WTC11 (cell line): Measurements from ENCODE around the gene GPR18. TPM values are rescaled to one million over a fixed set of nuclear protein-coding genes. Genes with fewer than 3 reads are reported as not detected.

Experiments
- ATAC-seq: fragments of 200-7000 bp; cut with Tn5 transposase; 2 replicates; pipeline ENCODE4 v1.10.0; 2021; ENCODE audit warnings: mild to moderate bottlenecking, moderate library complexity
- CTCF ChIA-PET: fragments of 300-600 bp; sonication (Branson Sonifier 250); formaldehyde crosslinking; loops from one replicate; lab custom pipeline; 2021; ENCODE audit warnings: antibody characterized with exemption; lab: Charles Lee
- POLR2A ChIA-PET: fragments of 350-600 bp; sonication (Branson Sonifier 250); formaldehyde crosslinking; loops from one replicate; lab custom pipeline; 2021; ENCODE audit warnings: antibody characterized with exemption; lab: Charles Lee
- DNase-seq: peaks from one replicate; pipeline ENCODE4 v3.0.0; 2021; ENCODE audit warnings: low spot score
- H3K27ac Mint-ChIP-seq: 2 replicates; pipeline ENCODE4 v1.8.0; 2021; ENCODE audit warnings: mixed read lengths
- H3K27me3 Mint-ChIP-seq: 2 replicates; pipeline ENCODE4 v1.8.0; 2021; ENCODE audit warnings: low read depth, mild to moderate bottlenecking, moderate library complexity, mixed read lengths
- H3K36me3 Mint-ChIP-seq: 2 replicates; pipeline ENCODE4 v1.8.0; 2021; ENCODE audit warnings: mixed read lengths
- H3K4me1 Mint-ChIP-seq: 2 replicates; pipeline ENCODE4 v1.8.0; 2022; ENCODE audit warnings: mixed read lengths
- H3K4me3 Mint-ChIP-seq: 2 replicates; pipeline ENCODE4 v1.8.0; 2021; ENCODE audit warnings: mild to moderate bottlenecking, moderate library complexity, mixed read lengths
- H3K9me3 Mint-ChIP-seq: 2 replicates; pipeline ENCODE4 v1.8.0; 2021; ENCODE audit warnings: mixed read lengths
- ATF1 ChIP-seq: sonication (generic); formaldehyde crosslinking; IDR thresholded peaks from 2 replicates; pipeline ENCODE4 v1.8.1; 2023; ENCODE audit warnings: mild to moderate bottlenecking, moderate library complexity, missing genetic modification reagents
- ATF2 ChIP-seq: sonication (generic); formaldehyde crosslinking; IDR thresholded peaks from 2 replicates; pipeline ENCODE4 v1.8.1; 2022; ENCODE audit warnings: low read depth, missing genetic modification reagents, borderline replicate concordance
- CBFB ChIP-seq: sonication (generic); formaldehyde crosslinking; IDR thresholded peaks from 2 replicates; pipeline ENCODE4 v1.8.1; 2022; ENCODE audit warnings: mild to moderate bottlenecking, low read depth, missing genetic modification reagents
- CREM ChIP-seq: sonication (generic); formaldehyde crosslinking; IDR thresholded peaks from 2 replicates; pipeline ENCODE4 v1.8.1; 2022; ENCODE audit warnings: mild to moderate bottlenecking, missing genetic modification reagents, moderate library complexity
- E2F1 ChIP-seq: sonication (generic); formaldehyde crosslinking; IDR thresholded peaks from 2 replicates; pipeline ENCODE4 v1.8.0; 2022; ENCODE audit warnings: mild to moderate bottlenecking, missing genetic modification reagents
- EMX1 ChIP-seq: fragments of 250-450 bp; sonication (Bioruptor Pico); IDR thresholded peaks from 2 replicates; pipeline ENCODE4 v1.8.0; 2021; ENCODE audit warnings: mild to moderate bottlenecking
- FOXP1 ChIP-seq: sonication (generic); formaldehyde crosslinking; IDR thresholded peaks from 2 replicates; pipeline ENCODE4 v1.8.0; 2022; ENCODE audit warnings: missing genetic modification reagents, mild to moderate bottlenecking, moderate library complexity, borderline replicate concordance
- HMGA2 ChIP-seq: fragments of 250-450 bp; sonication (Bioruptor Pico); IDR thresholded peaks from 2 replicates; pipeline ENCODE4 v1.4.0; 2021; ENCODE audit warnings: mild to moderate bottlenecking, moderate library complexity
- IRF1 ChIP-seq: sonication (generic); formaldehyde crosslinking; IDR thresholded peaks from 2 replicates; pipeline ENCODE4 v1.8.0; 2023; ENCODE audit warnings: missing genetic modification reagents
- IRF2 ChIP-seq: sonication (generic); formaldehyde crosslinking; IDR thresholded peaks from 2 replicates; pipeline ENCODE4 v1.8.0; 2022; ENCODE audit warnings: low read depth, missing genetic modification reagents, borderline replicate concordance
- MAX ChIP-seq: sonication (generic); formaldehyde crosslinking; IDR thresholded peaks from 2 replicates; pipeline ENCODE4 v1.8.0; 2022; ENCODE audit warnings: mild to moderate bottlenecking, missing genetic modification reagents
- MXD4 ChIP-seq: fragments of 250-450 bp; sonication (Bioruptor Pico); IDR thresholded peaks from 2 replicates; pipeline ENCODE4 v1.8.0; 2021; ENCODE audit warnings: mild to moderate bottlenecking, moderate library complexity, borderline replicate concordance
- MYBL2 ChIP-seq: sonication (generic); formaldehyde crosslinking; IDR thresholded peaks from 2 replicates; pipeline ENCODE4 v1.8.1; 2023; ENCODE audit warnings: mild to moderate bottlenecking, moderate library complexity, missing genetic modification reagents
- NFYB ChIP-seq: sonication (generic); formaldehyde crosslinking; conservative IDR thresholded peaks from 2 replicates; pipeline ENCODE4 v1.8.0; 2022; ENCODE audit warnings: low read depth, missing genetic modification reagents
- OVOL2 ChIP-seq: fragments of 250-450 bp; sonication (Bioruptor Pico); IDR thresholded peaks from 2 replicates; pipeline ENCODE4 v1.9.0; 2021; ENCODE audit warnings: mild to moderate bottlenecking, borderline replicate concordance
- RORB ChIP-seq: fragments of 250-450 bp; sonication (Bioruptor Pico); IDR thresholded peaks from 2 replicates; pipeline ENCODE4 v1.9.0; 2021; ENCODE audit warnings: mild to moderate bottlenecking
- SMAD4 ChIP-seq: sonication (generic); formaldehyde crosslinking; IDR thresholded peaks from 2 replicates; pipeline ENCODE4 v1.8.0; 2022; ENCODE audit warnings: mild to moderate bottlenecking, missing genetic modification reagents
- ZNF138 ChIP-seq: sonication (generic); formaldehyde crosslinking; conservative IDR thresholded peaks from 2 replicates; pipeline ENCODE4 v1.8.1; 2022; ENCODE audit warnings: mild to moderate bottlenecking, moderate library complexity, missing genetic modification reagents
- ZNF263 ChIP-seq: sonication (generic); formaldehyde crosslinking; IDR thresholded peaks from 2 replicates; pipeline ENCODE4 v1.8.1; 2022; ENCODE audit warnings: low read depth, mild to moderate bottlenecking, moderate library complexity, missing genetic modification reagents
- ZNF532 ChIP-seq: fragments of 250-450 bp; sonication (Bioruptor Pico); IDR thresholded peaks from 2 replicates; pipeline ENCODE4 v1.9.0; 2021; ENCODE audit warnings: mild to moderate bottlenecking, borderline replicate concordance
- total RNA-seq: library from RNA; stranded (reverse); gene quantifications from 3 replicates; pipeline ENCODE4 v1.2.3, GENCODE V29; 2021

The GPR18 gene
- total RNA-seq, 1 experiment from 2014 or later, result 0.09 TPM

- H3K36me3 Mint-ChIP-seq, result peaks cover 50% of the 10 kb centered on the region
- POLR2A ChIA-PET, result no interaction called here
- DNase-seq (no peak), ATAC-seq (no peak)
- H3K9me3 Mint-ChIP-seq, result peaks cover 15% of the 10 kb centered on the region
- TF ChIP-seq IRF2 (CRISPR knock-in tag) (no peak), NFYB (CRISPR knock-in tag) (no peak), ATF1 (CRISPR knock-in tag) (no peak), FOXP1 (CRISPR knock-in tag) (no peak), IRF1 (CRISPR knock-in tag) (no peak), HMGA2 (CRISPR knock-in tag) (no peak), ZNF138 (CRISPR knock-in tag) (no peak), MXD4 (no peak), CREM (CRISPR knock-in tag) (no peak), E2F1 (no peak), SMAD4 (CRISPR knock-in tag) (no peak), MAX (CRISPR knock-in tag) (no peak), MYBL2 (CRISPR knock-in tag) (no peak), ATF2 (CRISPR knock-in tag) (no peak), RORB (CRISPR knock-in tag) (no peak), CBFB (CRISPR knock-in tag) (no peak), OVOL2 (CRISPR knock-in tag) (no peak), EMX1 (no peak), ZNF263 (CRISPR knock-in tag) (no peak), ZNF532 (CRISPR knock-in tag) (no peak)
- CTCF ChIA-PET, result interaction anchor here (1.2 kb wide), 1 partner anchor 24 kb away, joined by 3 read pairs; no protein-coding TSS in a partner anchor
- H3K4me1 Mint-ChIP-seq, result peaks cover 4% of the 10 kb centered on the region
- no peaks in the 10 kb centered on the region; the same call in 1 of the 2 replicates for H3K27me3 Mint-ChIP-seq
- no peak overlapping the region for H3K4me3 Mint-ChIP-seq
- no peak overlapping the region for H3K27ac Mint-ChIP-seq
These were observed 12.1 kb downstream of the GPR18 start for GRCh38 chr13:99246100-99246499.
